HG02970 (cell line): ENCODE data around the gene UBAC1.

Source experiments
- ATAC-seq: cut with Tn5 transposase; IDR thresholded peaks from one replicate; pipeline ENCODE4 v1.9.1; 2021; ENCODE audit warnings: mild to moderate bottlenecking, moderate library complexity, moderate number of reproducible peaks; ENCODE audit not compliant: unreplicated experiment, low FRiP score

The UBAC1 gene

GRCh38 chr9:135886147-135886981 is 74.8 kb downstream of the UBAC1 start:
- no peak for ATAC-seq

GRCh38 chr9:135885100-135885853 is 75.9 kb downstream of the UBAC1 start:
- ATAC-seq, result no peak

GRCh38 chr9:135884328-135885035 is 76.7 kb downstream of the UBAC1 start:
- ATAC-seq, result no peak

GRCh38 chr9:135883410-135884089 is 77.6 kb downstream of the UBAC1 start:
- ATAC-seq, result no peak
